Measurements from ENCODE around the gene PDE3A.

The PDE3A gene

DNA sequence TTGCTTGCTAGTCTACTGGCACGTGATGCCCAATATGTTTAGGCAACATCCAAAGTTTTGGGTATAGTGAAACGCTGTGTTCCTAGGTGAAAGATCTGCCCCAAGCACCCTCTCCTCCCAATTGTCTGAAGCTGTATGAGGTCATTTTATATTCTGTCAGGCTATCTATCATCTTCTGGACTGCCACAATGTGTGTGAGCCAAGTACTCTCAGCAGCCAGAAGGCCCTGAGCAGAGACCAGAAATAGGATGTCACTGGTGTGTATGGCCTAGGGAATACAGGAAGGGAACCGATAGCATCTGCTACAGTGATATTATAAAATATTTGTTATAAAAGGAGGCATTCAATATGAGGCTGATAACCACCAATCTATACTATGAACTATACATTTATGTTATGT lies 7.9 kb upstream of the PDE3A start:
- Histone ChIP-seq H3K9ac (ENCODE audit: low read length) (no peak overlapping the region), H3K36me3 (ENCODE audit: control insufficient read depth, insufficient read depth, low read length) (no peaks in the 10 kb centered on the region), H3K4me3 (ENCODE audit: low read depth, low read length) (no peak overlapping the region), H3K9me3 (ENCODE audit: control insufficient read depth, insufficient read depth, low read depth, low read length) (no peaks in the 10 kb centered on the region), H3K27ac (ENCODE audit: low read depth, low read length) (no peak overlapping the region), H3K27me3 (ENCODE audit: control insufficient read depth, insufficient read depth, low read length) (no peaks in the 10 kb centered on the region), H3K4me1 (ENCODE audit: control insufficient read depth, insufficient read depth, low read length) (peaks cover 3% of the 10 kb centered on the region; the same call in 1 of the 2 replicates)

DNA sequence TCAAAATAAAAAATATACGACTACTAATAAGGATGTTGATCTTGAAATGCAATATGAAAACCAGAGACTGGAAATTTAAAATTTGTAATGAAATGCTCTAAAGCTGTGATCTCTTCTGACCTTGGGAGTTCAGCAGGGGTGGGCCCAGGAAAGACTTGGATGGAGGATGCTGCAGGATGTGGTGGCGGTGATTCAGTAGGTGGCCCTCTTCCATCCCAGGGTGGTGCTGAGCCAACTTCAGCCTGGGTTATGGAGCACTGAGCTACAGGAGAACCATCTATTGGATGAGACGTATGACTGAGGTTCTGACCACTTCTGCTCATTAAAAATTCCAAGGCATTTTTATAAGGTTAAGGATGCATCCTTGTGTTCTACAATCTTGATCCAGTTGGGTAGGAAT lies 6.9 kb upstream of the PDE3A start:
- H3K9me3 ChIP-seq (ENCODE audit: control insufficient read depth, insufficient read depth, low read depth, low read length) = no peaks in the 10 kb centered on the region
- H3K27me3 ChIP-seq (ENCODE audit: control insufficient read depth, insufficient read depth, low read length) = peaks cover 2% of the 10 kb centered on the region; the same call in 1 of the 2 replicates
- no peaks in the 10 kb centered on the region for H3K36me3 ChIP-seq (ENCODE audit: control insufficient read depth, insufficient read depth, low read length)
- no peaks in the 10 kb centered on the region for H3K4me1 ChIP-seq (ENCODE audit: control insufficient read depth, insufficient read depth, low read length)
- H3K4me3 ChIP-seq (ENCODE audit: low read depth, low read length) = no peak overlapping the region
- no peak overlapping the region for H3K27ac ChIP-seq (ENCODE audit: low read depth, low read length)
- H3K9ac ChIP-seq (ENCODE audit: low read length) = no peak overlapping the region

DNA sequence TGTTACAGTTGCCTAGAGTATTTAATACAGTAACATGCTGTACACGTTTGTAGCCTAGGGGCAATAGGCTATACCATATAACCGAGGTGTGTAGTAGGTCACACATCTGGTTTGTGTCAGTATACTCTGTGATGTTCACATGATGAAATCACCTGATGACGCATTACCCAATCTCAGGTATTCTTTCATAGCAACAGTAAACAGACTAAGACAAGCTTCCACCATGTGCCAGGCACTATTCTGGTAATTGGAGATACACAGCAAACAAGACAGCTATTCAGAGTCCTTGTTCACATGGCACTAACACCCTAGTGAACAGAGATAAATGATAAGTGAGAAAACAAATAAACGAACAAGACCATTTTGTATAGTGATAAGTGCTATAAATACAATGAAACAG lies 3.8 kb upstream of the PDE3A start:
- Histone ChIP-seq H3K36me3 (ENCODE audit: control insufficient read depth, insufficient read depth, low read length) (no peaks in the 10 kb centered on the region), H3K9me3 (ENCODE audit: control insufficient read depth, insufficient read depth, low read depth, low read length) (no peaks in the 10 kb centered on the region), H3K4me1 (ENCODE audit: control insufficient read depth, insufficient read depth, low read length) (no peaks in the 10 kb centered on the region), H3K4me3 (ENCODE audit: low read depth, low read length) (no peak overlapping the region), H3K27ac (ENCODE audit: low read depth, low read length) (no peak overlapping the region), H3K27me3 (ENCODE audit: control insufficient read depth, insufficient read depth, low read length) (peaks cover 24% of the 10 kb centered on the region), H3K9ac (ENCODE audit: low read length) (no peak overlapping the region)

DNA sequence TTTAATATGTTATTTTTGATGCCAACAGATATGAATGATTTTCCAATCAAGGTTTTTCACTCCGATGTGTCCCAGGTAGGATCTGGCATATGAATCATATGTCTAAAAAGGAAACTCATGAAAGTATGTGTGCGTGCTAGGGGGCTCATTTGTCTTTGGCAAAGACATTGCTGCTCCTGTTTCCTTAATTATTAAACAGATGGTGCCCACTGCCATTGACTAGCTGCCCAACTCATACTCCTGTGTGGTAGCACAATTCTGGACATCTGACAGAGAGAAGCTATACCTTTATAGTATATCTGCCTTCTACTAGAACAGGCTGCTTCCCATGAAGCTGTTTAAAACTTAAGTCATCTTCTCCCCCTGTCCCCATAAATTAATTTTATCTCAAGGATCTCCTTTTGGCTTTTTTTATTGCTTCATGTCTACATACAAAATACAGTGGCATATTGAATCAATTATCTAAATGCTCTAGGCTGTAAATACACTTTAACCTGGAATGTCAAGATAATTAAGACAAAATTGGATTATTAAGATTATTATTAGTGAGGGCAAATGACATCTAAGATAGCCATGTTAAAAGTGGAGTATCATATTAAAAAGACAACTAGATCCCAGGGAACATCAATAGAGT lies 1.4 kb upstream of the PDE3A start:
- Histone ChIP-seq H3K27ac (ENCODE audit: low read depth, low read length) (no peak overlapping the region), H3K4me1 (ENCODE audit: control insufficient read depth, insufficient read depth, low read length) (peaks cover 8% of the 10 kb centered on the region; the same call in 1 of the 2 replicates), H3K9ac (ENCODE audit: low read length) (no peak overlapping the region), H3K9me3 (ENCODE audit: control insufficient read depth, insufficient read depth, low read depth, low read length) (no peaks in the 10 kb centered on the region), H3K4me3 (ENCODE audit: low read depth, low read length) (no peak overlapping the region), H3K36me3 (ENCODE audit: control insufficient read depth, insufficient read depth, low read length) (no peaks in the 10 kb centered on the region), H3K27me3 (ENCODE audit: control insufficient read depth, insufficient read depth, low read length) (peaks cover 48% of the 10 kb centered on the region)

DNA sequence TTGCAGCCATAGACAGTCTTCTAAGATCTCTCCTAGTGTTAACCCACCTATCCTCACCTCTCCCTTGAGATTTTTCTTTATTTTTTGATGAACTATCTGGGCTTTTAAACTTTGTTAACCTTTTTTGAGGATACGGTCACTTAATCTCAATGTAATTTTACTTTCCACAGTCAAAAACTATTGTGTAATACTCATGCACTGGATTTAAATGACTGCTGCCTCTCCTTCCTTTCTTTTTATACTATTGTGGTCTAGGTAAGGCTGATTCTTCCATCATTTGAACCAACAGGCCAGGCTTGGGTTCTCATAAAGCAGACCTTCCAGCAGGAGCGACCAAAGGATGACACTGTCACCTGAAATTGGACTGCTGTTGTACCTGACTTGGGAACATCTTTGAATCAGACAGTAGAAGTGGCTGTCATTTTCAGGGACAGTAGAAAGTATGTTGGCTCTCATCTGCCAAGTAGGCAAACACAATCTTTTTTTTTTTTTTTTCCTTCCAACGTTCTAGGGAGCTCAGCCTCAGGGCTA lies 689 bp upstream of the PDE3A start:
- Histone ChIP-seq H3K27me3 (ENCODE audit: control insufficient read depth, insufficient read depth, low read length) (peaks cover 50% of the 10 kb centered on the region), H3K9me3 (ENCODE audit: control insufficient read depth, insufficient read depth, low read depth, low read length) (no peaks in the 10 kb centered on the region), H3K36me3 (ENCODE audit: control insufficient read depth, insufficient read depth, low read length) (no peaks in the 10 kb centered on the region), H3K9ac (ENCODE audit: low read length) (no peak overlapping the region), H3K4me1 (ENCODE audit: control insufficient read depth, insufficient read depth, low read length) (peaks cover 8% of the 10 kb centered on the region; the same call in 1 of the 2 replicates), H3K27ac (ENCODE audit: low read depth, low read length) (no peak overlapping the region), H3K4me3 (ENCODE audit: low read depth, low read length) (peak overlapping the region; percentile 89)

DNA sequence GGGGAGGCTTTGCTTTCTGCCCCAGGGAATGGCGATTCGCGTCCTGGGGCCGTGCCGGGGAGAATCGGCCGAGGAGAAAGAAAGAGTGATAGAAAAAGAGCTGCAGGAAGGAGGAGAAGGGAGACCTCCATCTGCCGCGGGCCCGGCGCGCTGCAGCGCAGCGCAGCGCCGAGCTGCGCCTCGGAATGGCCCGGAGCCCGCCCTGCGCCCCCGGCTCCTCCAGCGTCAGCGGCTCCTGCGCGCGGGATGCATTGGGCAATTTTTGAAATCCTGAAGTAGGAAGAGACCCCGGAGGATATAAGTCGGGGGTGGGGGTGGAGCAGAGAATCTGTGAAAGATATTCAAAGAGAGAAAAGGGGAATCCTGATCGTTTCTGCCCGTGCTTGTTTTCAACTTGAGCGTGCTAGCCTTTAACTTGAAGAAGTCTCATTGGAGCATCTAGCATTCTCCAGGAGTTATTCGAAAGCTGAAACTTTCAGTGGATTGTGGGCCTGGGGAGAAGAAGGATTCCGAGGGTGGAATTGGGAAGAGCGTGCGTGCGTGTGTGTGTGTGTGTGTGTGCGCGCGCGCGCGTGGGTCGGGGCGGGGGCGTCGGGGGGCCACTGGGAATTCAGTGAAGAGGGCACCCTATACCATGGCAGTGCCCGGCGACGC lies 441 bp downstream of the PDE3A start:
- H3K4me1 ChIP-seq (ENCODE audit: control insufficient read depth, insufficient read depth, low read length) = peaks cover 8% of the 10 kb centered on the region; the same call in 1 of the 2 replicates
- peak overlapping the region; percentile 64 for H3K9ac ChIP-seq (ENCODE audit: low read length)

DNA sequence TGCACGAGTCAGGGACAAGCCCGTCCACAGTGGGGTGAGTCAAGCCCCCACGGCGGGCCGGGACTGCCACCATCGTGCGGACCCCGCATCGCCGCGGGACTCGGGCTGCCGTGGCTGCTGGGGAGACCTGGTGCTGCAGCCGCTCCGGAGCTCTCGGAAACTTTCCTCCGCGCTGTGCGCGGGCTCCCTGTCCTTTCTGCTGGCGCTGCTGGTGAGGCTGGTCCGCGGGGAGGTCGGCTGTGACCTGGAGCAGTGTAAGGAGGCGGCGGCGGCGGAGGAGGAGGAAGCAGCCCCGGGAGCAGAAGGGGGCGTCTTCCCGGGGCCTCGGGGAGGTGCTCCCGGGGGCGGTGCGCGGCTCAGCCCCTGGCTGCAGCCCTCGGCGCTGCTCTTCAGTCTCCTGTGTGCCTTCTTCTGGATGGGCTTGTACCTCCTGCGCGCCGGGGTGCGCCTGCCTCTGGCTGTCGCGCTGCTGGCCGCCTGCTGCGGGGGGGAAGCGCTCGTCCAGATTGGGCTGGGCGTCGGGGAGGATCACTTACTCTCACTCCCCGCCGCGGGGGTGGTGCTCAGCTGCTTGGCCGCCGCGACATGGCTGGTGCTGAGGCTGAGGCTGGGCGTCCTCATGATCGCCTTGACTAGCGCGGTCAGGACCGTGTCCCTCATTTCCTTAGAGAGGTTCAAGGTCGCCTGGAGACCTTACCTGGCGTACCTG lies 1.1 kb downstream of the PDE3A start:
- Histone ChIP-seq H3K27me3 (ENCODE audit: control insufficient read depth, insufficient read depth, low read length) (peaks cover 50% of the 10 kb centered on the region), H3K4me1 (ENCODE audit: control insufficient read depth, insufficient read depth, low read length) (peaks cover 8% of the 10 kb centered on the region; the same call in 1 of the 2 replicates), H3K4me3 (ENCODE audit: low read depth, low read length) (peak overlapping the region; percentile 89), H3K27ac (ENCODE audit: low read depth, low read length) (no peak overlapping the region), H3K9ac (ENCODE audit: low read length) (peak overlapping the region; percentile 64), H3K36me3 (ENCODE audit: control insufficient read depth, insufficient read depth, low read length) (no peaks in the 10 kb centered on the region), H3K9me3 (ENCODE audit: control insufficient read depth, insufficient read depth, low read depth, low read length) (no peaks in the 10 kb centered on the region)

More for the DNA sequence above, 441 bp downstream of the PDE3A start:
- Histone ChIP-seq H3K9me3 (ENCODE audit: control insufficient read depth, insufficient read depth, low read depth, low read length) (no peaks in the 10 kb centered on the region), H3K27me3 (ENCODE audit: control insufficient read depth, insufficient read depth, low read length) (peaks cover 50% of the 10 kb centered on the region), H3K27ac (ENCODE audit: low read depth, low read length) (no peak overlapping the region), H3K4me3 (ENCODE audit: low read depth, low read length) (peak overlapping the region; percentile 89), H3K36me3 (ENCODE audit: control insufficient read depth, insufficient read depth, low read length) (no peaks in the 10 kb centered on the region)

DNA sequence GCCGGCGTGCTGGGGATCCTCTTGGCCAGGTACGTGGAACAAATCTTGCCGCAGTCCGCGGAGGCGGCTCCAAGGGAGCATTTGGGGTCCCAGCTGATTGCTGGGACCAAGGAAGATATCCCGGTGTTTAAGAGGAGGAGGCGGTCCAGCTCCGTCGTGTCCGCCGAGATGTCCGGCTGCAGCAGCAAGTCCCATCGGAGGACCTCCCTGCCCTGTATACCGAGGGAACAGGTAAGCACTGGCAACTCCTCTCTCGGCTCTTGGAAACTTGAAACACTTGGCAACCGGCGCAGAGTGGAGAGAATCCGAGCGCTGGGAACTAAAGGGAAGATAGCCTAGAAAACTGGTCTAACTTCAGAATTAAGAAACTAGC lies 1.7 kb downstream of the PDE3A start:
- peak overlapping the region; percentile 64 for H3K9ac ChIP-seq (ENCODE audit: low read length)
- H3K4me1 ChIP-seq (ENCODE audit: control insufficient read depth, insufficient read depth, low read length) = peaks cover 8% of the 10 kb centered on the region; the same call in 1 of the 2 replicates
- no peaks in the 10 kb centered on the region for H3K9me3 ChIP-seq (ENCODE audit: control insufficient read depth, insufficient read depth, low read depth, low read length)
- H3K36me3 ChIP-seq (ENCODE audit: control insufficient read depth, insufficient read depth, low read length) = no peaks in the 10 kb centered on the region
- H3K27ac ChIP-seq (ENCODE audit: low read depth, low read length) = no peak overlapping the region
- H3K4me3 ChIP-seq (ENCODE audit: low read depth, low read length) = peak overlapping the region; percentile 89
- H3K27me3 ChIP-seq (ENCODE audit: control insufficient read depth, insufficient read depth, low read length) = peaks cover 50% of the 10 kb centered on the region

DNA sequence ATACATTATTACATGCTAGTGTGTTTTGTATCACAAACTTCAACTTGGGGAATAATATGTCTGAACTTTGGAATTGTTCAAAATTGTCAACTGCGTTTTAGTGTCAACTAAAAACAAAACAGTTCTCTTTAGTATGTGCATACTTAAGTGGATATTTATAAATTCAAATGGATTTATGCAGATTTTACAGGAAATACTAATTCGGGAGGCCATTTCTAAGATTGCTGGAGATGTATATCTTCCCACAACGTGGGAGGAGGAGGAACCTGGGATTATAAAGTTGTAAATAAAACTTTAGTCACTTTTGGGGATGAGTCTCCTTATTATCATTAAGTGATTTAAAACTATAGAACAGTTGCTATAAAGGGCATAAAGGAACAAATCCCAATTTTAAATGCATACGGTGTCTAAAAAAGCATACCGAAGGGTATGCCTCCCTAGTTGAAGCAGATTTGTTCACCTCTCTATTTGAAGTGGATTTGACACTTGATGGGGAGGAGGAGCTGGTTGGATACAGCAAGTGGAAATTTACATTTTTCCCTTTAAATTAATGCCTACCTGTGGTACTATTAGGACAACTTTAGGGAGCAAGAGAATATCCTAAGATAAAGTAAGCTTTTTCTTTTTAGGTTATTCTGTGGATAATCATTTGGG lies 2.7 kb downstream of the PDE3A start:
- Histone ChIP-seq H3K4me1 (ENCODE audit: control insufficient read depth, insufficient read depth, low read length) (peaks cover 8% of the 10 kb centered on the region; the same call in 1 of the 2 replicates), H3K27ac (ENCODE audit: low read depth, low read length) (no peak overlapping the region), H3K4me3 (ENCODE audit: low read depth, low read length) (no peak overlapping the region; the same call in 1 of the 2 replicates), H3K9me3 (ENCODE audit: control insufficient read depth, insufficient read depth, low read depth, low read length) (no peaks in the 10 kb centered on the region), H3K9ac (ENCODE audit: low read length) (no peak overlapping the region), H3K36me3 (ENCODE audit: control insufficient read depth, insufficient read depth, low read length) (no peaks in the 10 kb centered on the region), H3K27me3 (ENCODE audit: control insufficient read depth, insufficient read depth, low read length) (peaks cover 48% of the 10 kb centered on the region)

DNA sequence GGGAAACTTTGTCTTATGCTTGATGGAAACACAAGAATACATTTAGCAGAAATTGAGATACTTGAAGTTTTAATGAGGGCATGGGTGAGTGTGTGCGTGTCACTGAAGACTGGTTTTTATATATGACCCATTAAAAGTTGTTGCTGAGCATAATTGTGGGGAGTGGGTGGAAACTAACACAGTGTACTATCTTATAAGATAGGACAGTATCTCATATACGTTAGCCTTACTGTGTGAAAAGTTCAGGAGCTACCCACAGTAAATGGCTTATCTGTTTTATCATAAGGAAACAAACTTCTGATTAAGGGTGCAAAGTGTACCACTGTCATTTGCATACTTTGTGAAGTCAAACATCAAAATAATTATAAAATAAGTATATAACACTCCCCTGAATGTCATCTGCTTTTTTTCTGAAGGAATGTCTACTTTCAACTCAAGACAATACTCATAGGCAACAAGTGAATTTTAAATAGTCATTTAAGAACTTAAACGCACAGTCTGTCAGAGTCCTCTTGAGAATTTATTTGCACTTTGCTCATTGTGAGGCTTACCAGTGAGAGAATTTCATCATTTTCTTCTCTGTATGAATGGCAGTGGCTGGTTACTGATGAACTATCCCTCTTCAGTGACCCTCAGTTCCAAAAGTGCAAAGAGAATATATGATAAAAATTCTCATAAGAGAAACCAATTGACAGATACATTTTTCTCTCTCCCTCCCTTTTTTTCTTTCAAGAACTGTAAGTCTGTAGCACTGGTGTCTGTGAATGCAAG lies 4.2 kb downstream of the PDE3A start:
- Histone ChIP-seq H3K4me1 (ENCODE audit: control insufficient read depth, insufficient read depth, low read length) (peaks cover 8% of the 10 kb centered on the region; the same call in 1 of the 2 replicates), H3K9ac (ENCODE audit: low read length) (no peak overlapping the region), H3K9me3 (ENCODE audit: control insufficient read depth, insufficient read depth, low read depth, low read length) (no peaks in the 10 kb centered on the region), H3K4me3 (ENCODE audit: low read depth, low read length) (no peak overlapping the region), H3K27me3 (ENCODE audit: control insufficient read depth, insufficient read depth, low read length) (peaks cover 38% of the 10 kb centered on the region), H3K27ac (ENCODE audit: low read depth, low read length) (no peak overlapping the region), H3K36me3 (ENCODE audit: control insufficient read depth, insufficient read depth, low read length) (no peaks in the 10 kb centered on the region)
